Keratinocyte (primary cell): ENCODE data around the gene PLAC9. TPM values are rescaled to one million over a fixed set of nuclear protein-coding genes. Genes with fewer than 3 reads are reported as not detected.

Experiments used
- DNase-seq: peaks from one replicate; pipeline ENCODE4 v3.0.0-alpha.2; 2011; ENCODE audit warnings: low read depth, missing footprints, low spot score
- FAIRE-seq: peaks from 2 replicates; lab custom pipeline; 2011; peaks lifted over from hg19 to GRCh38; lab: Jason Lieb, UNC
- H2AFZ ChIP-seq: 2 replicates; pipeline ENCODE4 v1.6.0; 2012; ENCODE audit warnings: low read length, control low read depth, inconsistent platforms; ENCODE audit not compliant: control insufficient read depth
- H3K27ac ChIP-seq: 2 replicates; pipeline ENCODE4 v1.5.1; 2011; ENCODE audit warnings: low read length; ENCODE audit not compliant: control insufficient read depth, insufficient read depth
- H3K27me3 ChIP-seq: 3 replicates; pipeline ENCODE4 v1.6.0; 2011; ENCODE audit warnings: low read length; ENCODE audit not compliant: control insufficient read depth, insufficient read depth; ENCODE audit errors: extremely low read depth
- H3K36me3 ChIP-seq, 2 experiments: 2 replicates in 1 of 2; 3 replicates in 1 of 2; pipeline ENCODE4 v1.5.1; 2011; ENCODE audit warnings: low read length in 2 of 2, mild to moderate bottlenecking in 1 of 2; ENCODE audit not compliant: control insufficient read depth in 2 of 2, insufficient read depth in 2 of 2; ENCODE audit errors: extremely low read depth in 1 of 2
- H3K4me1 ChIP-seq: 3 replicates; pipeline ENCODE4 v1.5.1; 2011; ENCODE audit warnings: low read length; ENCODE audit not compliant: control insufficient read depth, insufficient read depth; ENCODE audit errors: extremely low read depth
- H3K4me2 ChIP-seq: 3 replicates; pipeline ENCODE4 v1.6.0; 2011; ENCODE audit warnings: low read depth, low read length; ENCODE audit not compliant: control insufficient read depth, insufficient read depth; ENCODE audit errors: extremely low read depth
- H3K4me3 ChIP-seq, 3 experiments: fragments of 200-600 bp in 1 of 3; sonication (generic) in 1 of 3; 2 replicates in 2 of 3; 3 replicates in 1 of 3; pipeline ENCODE4 v1.5.1; 2011 to 2016; ENCODE audit warnings: low read length in 3 of 3, mild to moderate bottlenecking in 3 of 3, control low read depth in 2 of 3, inconsistent platforms in 1 of 3, low read depth in 1 of 3, mixed read lengths in 1 of 3, mixed run types in 1 of 3, moderate library complexity in 1 of 3; ENCODE audit not compliant: control insufficient read depth in 2 of 3, insufficient read depth in 2 of 3; ENCODE audit errors: extremely low read depth in 1 of 3
- H3K79me2 ChIP-seq: 2 replicates; pipeline ENCODE4 v1.6.0; 2012; ENCODE audit warnings: low read length; ENCODE audit not compliant: control insufficient read depth, insufficient read depth
- H3K9ac ChIP-seq: 3 replicates; pipeline ENCODE4 v1.6.0; 2011; ENCODE audit warnings: low read length; ENCODE audit not compliant: control insufficient read depth, insufficient read depth; ENCODE audit errors: extremely low read depth
- H3K9me1 ChIP-seq: 3 replicates; pipeline ENCODE4 v1.6.0; 2011; ENCODE audit warnings: low read length; ENCODE audit not compliant: control insufficient read depth, insufficient read depth; ENCODE audit errors: extremely low read depth
- H3K9me3 ChIP-seq: 2 replicates; pipeline ENCODE4 v1.5.1; 2012; ENCODE audit warnings: low read depth, low read length; ENCODE audit not compliant: control insufficient read depth
- H4K20me1 ChIP-seq: 3 replicates; pipeline ENCODE4 v1.6.0; 2011; ENCODE audit warnings: low read length; ENCODE audit not compliant: control insufficient read depth, insufficient read depth; ENCODE audit errors: extremely low read depth
- EZH2 ChIP-seq: IDR thresholded peaks from one replicate; pipeline ENCODE4 v1.6.1; 2012; ENCODE audit warnings: inconsistent platforms, mild to moderate bottlenecking, low read length, moderate library complexity
- dilution Hi-C: fragments of 300-500 bp; cut with MboI; formaldehyde crosslinking; loops from one replicate; pipeline ENCODE4 v1.7.0; 2020; ENCODE audit warnings: low sequenced_read_pairs; ENCODE audit not compliant: extremely low pct_ligation_motif_present
- polyA plus RNA-seq, 5 experiments: library from polyadenylated mRNA; depleted of rRNA in 3 of 5; stranded (reverse) in 3 of 5; stranded (forward) in 1 of 5; unstranded in 1 of 5; fragments of >200 nt; gene quantifications; 1 replicate in 1 of 5; 2 replicates in 3 of 5; 3 replicates in 1 of 5; pipeline versions ENCODE4 v1.2.1 to v1.2.3, GENCODE V29; 2011 to 2012; ENCODE audit warnings: missing spikeins in 2 of 5, low read depth in 1 of 5, low replicate concordance in 1 of 5
- TF ChIP-seq, protein P1 (sequence below), 3 experiments: IDR thresholded peaks in 1 of 3; conservative IDR thresholded peaks in 1 of 3; optimal IDR thresholded peaks in 1 of 3; 2 replicates in 2 of 3; 3 replicates in 1 of 3; pipeline versions ENCODE3 to v1.5.1; 2011; ENCODE audit warnings: low read length in 3 of 3, mild to moderate bottlenecking in 3 of 3, moderate library complexity in 2 of 3, control low read depth in 1 of 3, inconsistent platforms in 1 of 3; ENCODE audit not compliant: insufficient read depth in 2 of 3; ENCODE audit errors: extremely low read depth in 1 of 3

Gene PLAC9
- polyA plus RNA-seq, 1 donor (not counting 4 experiments of a cell fraction or from before 2014, with no cell fraction given) = 0.39 TPM

DNA sequence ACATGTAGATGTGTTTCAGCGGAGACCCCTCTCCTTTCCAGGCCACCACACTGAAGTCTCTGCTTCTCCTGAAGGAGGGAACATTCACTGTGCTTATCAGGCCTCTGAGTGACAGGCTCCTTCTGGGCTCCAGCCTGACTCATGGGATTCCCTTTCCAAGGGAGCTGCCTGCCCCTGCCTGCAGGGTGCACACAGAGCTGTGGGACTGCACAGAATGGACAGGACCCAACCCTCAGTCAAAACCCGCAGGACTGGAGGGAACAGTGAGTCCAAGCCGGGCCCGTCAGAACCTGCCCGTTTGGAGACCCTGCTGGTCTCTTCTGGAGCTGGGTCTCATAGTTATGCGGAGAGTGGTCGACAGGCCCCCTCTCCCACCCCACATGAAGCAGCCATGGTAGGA, 32.6 kb downstream of the PLAC9 start:
- Histone ChIP-seq H3K9me3 (no peaks in the 10 kb centered on the region), H3K79me2 (no peaks in the 10 kb centered on the region), H3K4me2 (peak overlapping the region; percentile 41), H3K4me3 (no peak overlapping the region), H3K27me3 (no peaks in the 10 kb centered on the region), H2AFZ (no peak overlapping the region), H3K36me3 (peaks cover 25% of the 10 kb centered on the region in 2 experiments), H3K27ac (peak overlapping the region; percentile 70), H3K9ac (peak overlapping the region; percentile 26), H3K9me1 (no peaks in the 10 kb centered on the region), H4K20me1 (peaks cover 2% of the 10 kb centered on the region), H3K4me1 (peaks cover 34% of the 10 kb centered on the region)
- dilution Hi-C loops = no loop called here
- FAIRE-seq = peak; percentile 90
- DNase-seq = no peak
- TF ChIP-seq, protein P1, sequence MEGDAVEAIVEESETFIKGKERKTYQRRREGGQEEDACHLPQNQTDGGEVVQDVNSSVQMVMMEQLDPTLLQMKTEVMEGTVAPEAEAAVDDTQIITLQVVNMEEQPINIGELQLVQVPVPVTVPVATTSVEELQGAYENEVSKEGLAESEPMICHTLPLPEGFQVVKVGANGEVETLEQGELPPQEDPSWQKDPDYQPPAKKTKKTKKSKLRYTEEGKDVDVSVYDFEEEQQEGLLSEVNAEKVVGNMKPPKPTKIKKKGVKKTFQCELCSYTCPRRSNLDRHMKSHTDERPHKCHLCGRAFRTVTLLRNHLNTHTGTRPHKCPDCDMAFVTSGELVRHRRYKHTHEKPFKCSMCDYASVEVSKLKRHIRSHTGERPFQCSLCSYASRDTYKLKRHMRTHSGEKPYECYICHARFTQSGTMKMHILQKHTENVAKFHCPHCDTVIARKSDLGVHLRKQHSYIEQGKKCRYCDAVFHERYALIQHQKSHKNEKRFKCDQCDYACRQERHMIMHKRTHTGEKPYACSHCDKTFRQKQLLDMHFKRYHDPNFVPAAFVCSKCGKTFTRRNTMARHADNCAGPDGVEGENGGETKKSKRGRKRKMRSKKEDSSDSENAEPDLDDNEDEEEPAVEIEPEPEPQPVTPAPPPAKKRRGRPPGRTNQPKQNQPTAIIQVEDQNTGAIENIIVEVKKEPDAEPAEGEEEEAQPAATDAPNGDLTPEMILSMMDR (optimal IDR thresholded peaks at IDR 0.05 in 1 of 3, IDR thresholded peaks at IDR 0.05 in 1 of 3, conservative IDR thresholded peaks at IDR 0.05 in 1 of 3; ENCODE audit: extremely low read depth in 1 of 3, insufficient read depth in 2 of 3, low read length in 3 of 3) = peak; percentile 43 to 50 (median 44)
- no peak for TF ChIP-seq EZH2

DNA sequence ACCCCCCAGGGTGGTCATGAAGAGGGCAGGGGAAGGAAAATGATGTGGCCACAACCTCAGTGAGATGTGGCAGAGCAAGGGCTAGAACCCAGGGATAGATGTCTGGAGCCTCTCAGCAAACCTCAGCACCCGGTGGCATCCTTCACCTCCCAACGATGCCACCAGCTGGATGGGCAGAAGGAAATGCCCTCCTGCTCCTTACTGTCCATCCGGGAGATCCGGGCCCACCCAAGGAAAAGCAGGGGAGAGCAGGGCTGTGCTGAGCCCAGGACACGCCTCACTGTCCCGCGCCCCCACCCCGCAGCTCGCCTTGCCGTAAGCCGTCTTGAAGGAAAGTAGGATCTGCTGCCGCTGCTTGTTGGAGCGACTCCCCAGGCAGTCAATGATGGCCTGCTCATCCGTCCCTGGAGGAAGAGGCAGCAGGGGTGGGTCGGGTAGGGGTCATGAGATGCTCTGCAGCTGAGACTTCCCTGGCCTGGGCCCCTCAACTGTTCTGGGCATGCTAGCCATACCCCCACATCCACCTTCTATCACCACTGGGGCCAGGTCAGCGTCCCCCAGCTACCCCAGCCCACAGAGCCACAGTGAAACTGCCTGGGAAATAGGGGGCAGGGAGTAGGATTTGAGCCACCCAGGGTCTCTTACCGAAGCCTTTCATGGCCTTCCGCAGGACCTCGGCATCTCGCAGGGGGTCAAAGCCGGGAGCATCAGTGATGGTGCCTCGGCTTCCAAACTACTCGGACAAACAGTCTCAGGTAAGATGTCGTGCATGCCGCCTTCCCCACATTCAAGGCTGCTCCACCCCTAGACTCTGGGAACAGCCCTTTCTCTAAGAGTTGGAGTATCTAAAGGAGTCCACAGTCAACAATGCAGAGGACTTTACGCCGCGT, 34.3 kb downstream of the PLAC9 start:
- no peak for TF ChIP-seq EZH2
- TF ChIP-seq, protein P1 (optimal IDR thresholded peaks at IDR 0.05 in 1 of 3, IDR thresholded peaks at IDR 0.05 in 1 of 3, conservative IDR thresholded peaks at IDR 0.05 in 1 of 3; ENCODE audit: extremely low read depth in 1 of 3, insufficient read depth in 2 of 3, low read length in 3 of 3) = no peak
- Histone ChIP-seq H3K36me3 (peaks cover 17 to 23% of the 10 kb centered on the region in 2 experiments), H3K9me3 (no peaks in the 10 kb centered on the region), H3K9ac (peak overlapping the region; percentile 0), H3K79me2 (no peaks in the 10 kb centered on the region), H3K4me3 (no peak overlapping the region), H3K9me1 (no peaks in the 10 kb centered on the region), H3K4me1 (peaks cover 42% of the 10 kb centered on the region), H2AFZ (no peak overlapping the region), H3K27ac (peak overlapping the region; percentile 70), H4K20me1 (peaks cover 6% of the 10 kb centered on the region), H3K4me2 (no peak overlapping the region), H3K27me3 (no peaks in the 10 kb centered on the region)
- dilution Hi-C loops = no loop called here
- no peak for FAIRE-seq
- DNase-seq = no peak
